ENCODE measurements around the gene GTF2F2. TPM values are rescaled to one million over a fixed set of nuclear protein-coding genes. Genes with fewer than 3 reads are reported as not detected.

GTF2F2 gene
- total and polyA plus RNA-seq, 2 donors (not counting 3 experiments of a cell fraction or from before 2014, with no cell fraction given), result 7.5 to 23.6 TPM

DNA sequence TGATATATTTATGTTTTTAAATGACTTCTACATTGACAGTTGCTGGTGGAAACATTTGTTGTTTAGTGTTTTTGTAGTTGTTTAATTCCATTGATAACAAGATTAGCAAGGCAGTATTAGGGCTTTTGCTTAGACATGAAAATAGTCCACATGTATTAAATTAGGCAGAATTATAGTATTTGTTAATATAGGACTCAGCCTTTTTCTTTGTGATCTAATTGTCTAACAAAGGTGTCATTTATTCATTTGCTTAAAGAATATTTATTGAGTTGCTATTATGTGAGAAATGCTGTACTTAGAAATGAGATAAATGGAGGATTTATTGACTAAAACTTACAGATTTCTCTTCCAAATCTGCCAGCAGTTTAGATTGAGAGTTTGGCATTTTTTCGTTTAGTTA, 122.2 kb downstream of the GTF2F2 start:
- Histone ChIP-seq H3K36me3 (ENCODE audit: control insufficient read depth in 2 of 2, extremely low read depth in 1 of 2, insufficient read depth in 2 of 2, low read length in 2 of 2) (no peaks in the 10 kb centered on the region), H3K9ac (replicated peaks; ENCODE audit: extremely low read depth, insufficient read depth, low read length) (no peak overlapping the region), H3K79me2 (ENCODE audit: control insufficient read depth, insufficient read depth, low read length) (no peaks in the 10 kb centered on the region), H4K20me1 (replicated peaks; ENCODE audit: control insufficient read depth, extremely low read depth, insufficient read depth, low read length) (no peaks in the 10 kb centered on the region), H3K27me3 (ENCODE audit: control insufficient read depth in 2 of 2, insufficient read depth in 2 of 2, low read length in 2 of 2) (no peaks in the 10 kb centered on the region), H3K4me3 (replicated peaks in 1 of 3; ENCODE audit: insufficient read depth in 1 of 3, low read depth in 1 of 3, low read length in 3 of 3) (no peak overlapping the region), H3K9me1 (replicated peaks; ENCODE audit: control insufficient read depth, extremely low read depth, insufficient read depth, low read length) (no peaks in the 10 kb centered on the region), H3K4me1 (ENCODE audit: control insufficient read depth, extremely low read depth, insufficient read depth, low read length) (no peaks in the 10 kb centered on the region), H3K27ac (ENCODE audit: insufficient read depth, low read depth, low read length) (no peak overlapping the region), H2AFZ (ENCODE audit: low read depth, low read length) (no peak overlapping the region), H3K4me2 (ENCODE audit: insufficient read depth, low read length) (no peak overlapping the region), H3K9me3 (replicated peaks; ENCODE audit: control insufficient read depth, insufficient read depth, low read length) (no peaks in the 10 kb centered on the region)
- POLR2A ChIA-PET, result no interaction called here
- BruUV-seq (replicated peaks), result no TSS peak
- intact Hi-C loops (cut with micrococcal nuclease) (no loop called here), dilution Hi-C loops (cut with MboI; ENCODE audit: extremely low pct_ligation_motif_present, low sequenced_read_pairs) (no loop called here)
- FAIRE-seq (no peak), DNase-seq (ENCODE audit: low read depth, low spot score) (no peak)
- CTCF ChIA-PET, result interaction anchor here (2.9 kb wide), 1 partner anchor 11 kb away, joined by 14 read pairs; no protein-coding TSS in a partner anchor
- TF ChIP-seq GATA2 (IDR thresholded peaks at IDR 0.05; ENCODE audit: insufficient read depth, insufficient read length, low read depth, low read length), result no peak
- TF ChIP-seq POLR2AphosphoS5 (IDR thresholded peaks at IDR 0.05; ENCODE audit: insufficient read depth, low read depth, low read length), result no peak
- TF ChIP-seq MYC (IDR thresholded peaks at IDR 0.05; ENCODE audit: low read depth, low read length), result no peak
- TF ChIP-seq FOS (IDR thresholded peaks at IDR 0.05; ENCODE audit: borderline replicate concordance, insufficient read depth, low read length), result no peak
- TF ChIP-seq, protein P1, sequence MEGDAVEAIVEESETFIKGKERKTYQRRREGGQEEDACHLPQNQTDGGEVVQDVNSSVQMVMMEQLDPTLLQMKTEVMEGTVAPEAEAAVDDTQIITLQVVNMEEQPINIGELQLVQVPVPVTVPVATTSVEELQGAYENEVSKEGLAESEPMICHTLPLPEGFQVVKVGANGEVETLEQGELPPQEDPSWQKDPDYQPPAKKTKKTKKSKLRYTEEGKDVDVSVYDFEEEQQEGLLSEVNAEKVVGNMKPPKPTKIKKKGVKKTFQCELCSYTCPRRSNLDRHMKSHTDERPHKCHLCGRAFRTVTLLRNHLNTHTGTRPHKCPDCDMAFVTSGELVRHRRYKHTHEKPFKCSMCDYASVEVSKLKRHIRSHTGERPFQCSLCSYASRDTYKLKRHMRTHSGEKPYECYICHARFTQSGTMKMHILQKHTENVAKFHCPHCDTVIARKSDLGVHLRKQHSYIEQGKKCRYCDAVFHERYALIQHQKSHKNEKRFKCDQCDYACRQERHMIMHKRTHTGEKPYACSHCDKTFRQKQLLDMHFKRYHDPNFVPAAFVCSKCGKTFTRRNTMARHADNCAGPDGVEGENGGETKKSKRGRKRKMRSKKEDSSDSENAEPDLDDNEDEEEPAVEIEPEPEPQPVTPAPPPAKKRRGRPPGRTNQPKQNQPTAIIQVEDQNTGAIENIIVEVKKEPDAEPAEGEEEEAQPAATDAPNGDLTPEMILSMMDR (IDR thresholded peaks at IDR 0.05; ENCODE audit: extremely low read depth in 1 of 2, insufficient read depth in 1 of 2, low read depth in 1 of 2, low read length in 2 of 2), result no peak
- TF ChIP-seq, protein P2, sequence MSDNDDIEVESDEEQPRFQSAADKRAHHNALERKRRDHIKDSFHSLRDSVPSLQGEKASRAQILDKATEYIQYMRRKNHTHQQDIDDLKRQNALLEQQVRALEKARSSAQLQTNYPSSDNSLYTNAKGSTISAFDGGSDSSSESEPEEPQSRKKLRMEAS (IDR thresholded peaks at IDR 0.05; ENCODE audit: insufficient read depth, insufficient read length), result no peak
- TF ChIP-seq JUN (IDR thresholded peaks at IDR 0.05; ENCODE audit: borderline replicate concordance, insufficient read depth, insufficient read length, low read depth), result no peak
- TF ChIP-seq EZH2 (IDR thresholded peaks at IDR 0.05; ENCODE audit: borderline replicate concordance, low read depth, low read length, severe bottlenecking), result no peak
- no peak for TF ChIP-seq POLR2A (IDR thresholded peaks at IDR 0.05; ENCODE audit: low read depth, low read length)
